GM12801 (cell line): ENCODE data around the gene NTRK1.

Experiments
- CTCF ChIP-seq: IDR thresholded peaks from one replicate; pipeline ENCODE4 v1.5.1; 2011; ENCODE audit warnings: control low read depth; ENCODE audit not compliant: insufficient read length; ENCODE audit errors: extremely low read depth

NTRK1 gene

GRCh38 chr1:156894711-156895454 lies 34.2 kb downstream of the NTRK1 start:
- no peak for TF ChIP-seq CTCF

GRCh38 chr1:156895455-156895812 lies 34.8 kb downstream of the NTRK1 start:
- TF ChIP-seq CTCF: no peak

GRCh38 chr1:156895927-156896326 lies 35.3 kb downstream of the NTRK1 start:
- TF ChIP-seq CTCF: no peak

- no peak for TF ChIP-seq CTCF
Measured at GRCh38 chr1:156896490-156897033, 35.9 kb downstream of the NTRK1 start.

- TF ChIP-seq CTCF: no peak
Measured at GRCh38 chr1:156897078-156897825, 36.6 kb downstream of the NTRK1 start.

GRCh38 chr1:156898161-156898566 lies 37.5 kb downstream of the NTRK1 start:
- no peak for TF ChIP-seq CTCF

GRCh38 chr1:156898971-156899664 lies 38.5 kb downstream of the NTRK1 start:
- no peak for TF ChIP-seq CTCF
